Stimulated activated naive CD4-positive, alpha-beta T cell (primary cell): ENCODE measurements around the gene IPO9.

Source experiments
- DNase-seq, 6 experiments: peaks; one replicate each; lab custom pipeline; 2025; lab: John Stamatoyannopoulos, UW

Gene IPO9

GRCh38 chr1:201905234-201905890 is 76.4 kb downstream of the IPO9 start:
- DNase-seq: no peak

GRCh38 chr1:201906336-201906735 is 77.4 kb downstream of the IPO9 start:
- no peak for DNase-seq

GRCh38 chr1:201907621-201908020 is 78.7 kb downstream of the IPO9 start:
- DNase-seq: no peak

- no peak for DNase-seq
These were observed 83.0 kb downstream of the IPO9 start for GRCh38 chr1:201911826-201912571.

GRCh38 chr1:201912832-201913231 is 83.9 kb downstream of the IPO9 start:
- no peak for DNase-seq

GRCh38 chr1:201914456-201915235 is 85.7 kb downstream of the IPO9 start:
- DNase-seq: no peak

GRCh38 chr1:201916649-201917249 is 87.8 kb downstream of the IPO9 start:
- DNase-seq: no peak

GRCh38 chr1:201917362-201918033 is 88.5 kb downstream of the IPO9 start:
- no peak for DNase-seq

GRCh38 chr1:201918343-201918742 is 89.4 kb downstream of the IPO9 start:
- DNase-seq: no peak

GRCh38 chr1:201921952-201922558 is 93.1 kb downstream of the IPO9 start:
- no peak for DNase-seq

- DNase-seq: no peak
These were observed 96.3 kb downstream of the IPO9 start for GRCh38 chr1:201925301-201925567.

- DNase-seq: no peak
These were observed 97.2 kb downstream of the IPO9 start for GRCh38 chr1:201925981-201926645.

- DNase-seq: no peak
These were observed 99.3 kb downstream of the IPO9 start for GRCh38 chr1:201928266-201928665.

GRCh38 chr1:201930137-201930536 is 101.2 kb downstream of the IPO9 start:
- DNase-seq: no peak

- no peak for DNase-seq
These were observed 101.8 kb downstream of the IPO9 start for GRCh38 chr1:201930803-201931202.
